Naive B cell (primary cell): ENCODE measurements around the gene ZNF232. TPM values are rescaled to one million over a fixed set of nuclear protein-coding genes. Genes with fewer than 3 reads are reported as not detected.
"Not testable (repeated sequence)": the region's sequence is repeated elsewhere in the genome, so short reads cannot be mapped to it uniquely, and the experiment has no call there.

Source experiments
- ATAC-seq, 2 donors: fragments of 150-1000 bp; cut with Tn5 transposase; 2 replicates each; pipeline ENCODE4 v1.10.0; 2021; ENCODE audit warnings: low read depth in 2 of 2, mild to moderate bottlenecking in 2 of 2, moderate library complexity in 2 of 2
- DNase-seq: peaks from one replicate; pipeline ENCODE4 v3.0.0; 2022
- H3K27ac Mint-ChIP-seq, 6 donors: one replicate each; pipeline ENCODE4 v1.8.0; 2020 to 2022; ENCODE audit warnings: mild to moderate bottlenecking in 6 of 6, mixed read lengths in 6 of 6, moderate library complexity in 5 of 6, inconsistent platforms in 2 of 6
- H3K27me3 Mint-ChIP-seq, 3 donors: one replicate each; pipeline ENCODE4 v1.8.0; 2021 to 2022; ENCODE audit warnings: mixed read lengths in 3 of 3, mild to moderate bottlenecking in 1 of 3
- H3K36me3 Mint-ChIP-seq, 2 donors: one replicate each; pipeline ENCODE4 v1.8.0; 2020 to 2022; ENCODE audit warnings: mixed read lengths in 2 of 2, inconsistent platforms in 1 of 2, mild to moderate bottlenecking in 1 of 2
- H3K4me1 Mint-ChIP-seq, 3 donors: one replicate each; pipeline ENCODE4 v1.8.0; 2020 to 2022; ENCODE audit warnings: mixed read lengths in 3 of 3, inconsistent platforms in 1 of 3, mild to moderate bottlenecking in 1 of 3, moderate library complexity in 1 of 3
- H3K4me3 Mint-ChIP-seq, 8 donors: one replicate each; pipeline ENCODE4 v1.8.0; 2020 to 2022; ENCODE audit warnings: mild to moderate bottlenecking in 8 of 8, mixed read lengths in 8 of 8, moderate library complexity in 8 of 8, inconsistent platforms in 2 of 8
- H3K9me3 Mint-ChIP-seq, 7 donors: one replicate each; pipeline ENCODE4 v1.8.0; 2020 to 2022; ENCODE audit warnings: mixed read lengths in 7 of 7, mild to moderate bottlenecking in 5 of 7, inconsistent platforms in 2 of 7, moderate library complexity in 1 of 7
- polyA plus RNA-seq, 6 donors: library from polyadenylated mRNA; unstranded; fragments of 300-500 nt; fragmentation: Illumina TruSeq; gene quantifications; one replicate each; pipeline ENCODE4 v1.2.3, GENCODE V29; 2021; ENCODE audit warnings: low read depth in 6 of 6

Gene ZNF232
- polyA plus RNA-seq, 6 donors from 2014 or later, result 6.3 to 25.3 (median 10.1) TPM

- Mint-ChIP-seq H3K9me3 (peaks cover 5 to 25% (median 18%) of the 10 kb centered on the region in 7 donors), H3K27me3 (no peaks in the 10 kb centered on the region), H3K4me1 (peaks cover 20 to 24% (median 20%) of the 10 kb centered on the region in 3 donors), H3K4me3 (peak overlapping the region in 3 of 8 donors; percentile 61 to 86 (median 84)), H3K27ac (no peak overlapping the region), H3K36me3 (peaks cover 0 to 10% of the 10 kb centered on the region in 2 donors)
- no peak for DNase-seq
- no peak for ATAC-seq
Observed at GRCh38 chr17:5099271-5099670, 12.4 kb downstream of the ZNF232 start.

GRCh38 chr17:5097101-5097834 lies 14.4 kb downstream of the ZNF232 start:
- DNase-seq (peak; percentile 70), ATAC-seq (peak; percentile 91 to 92)
- Mint-ChIP-seq H3K27me3 (no peaks in the 10 kb centered on the region), H3K9me3 (peaks cover 10 to 45% (median 38%) of the 10 kb centered on the region in 7 donors), H3K36me3 (peaks cover 10 to 28% of the 10 kb centered on the region in 2 donors), H3K27ac (peak overlapping the region; percentile 90 to 96 (median 94)), H3K4me1 (peaks cover 20 to 24% (median 20%) of the 10 kb centered on the region in 3 donors), H3K4me3 (peak overlapping the region; percentile 94 to 98 (median 97))

GRCh38 chr17:5096731-5097100 lies 15.0 kb downstream of the ZNF232 start:
- ATAC-seq (peak; percentile 42 to 45), DNase-seq (no peak)
- Mint-ChIP-seq H3K4me3 (peak overlapping the region; percentile 94 to 98 (median 97)), H3K36me3 (peaks cover 13 to 34% of the 10 kb centered on the region in 2 donors), H3K27me3 (no peaks in the 10 kb centered on the region), H3K9me3 (peaks cover 10 to 50% (median 44%) of the 10 kb centered on the region in 7 donors), H3K4me1 (peaks cover 20 to 24% (median 20%) of the 10 kb centered on the region in 3 donors), H3K27ac (peak overlapping the region; percentile 12 to 96 (median 92))

GRCh38 chr17:5092218-5093010 lies 19.3 kb downstream of the ZNF232 start:
- H3K9me3 Mint-ChIP-seq, result peaks cover 26 to 87% (median 82%) of the 10 kb centered on the region in 7 donors
- peaks cover 17 to 22% (median 18%) of the 10 kb centered on the region in 3 donors for H3K4me1 Mint-ChIP-seq
- ATAC-seq (no peak), DNase-seq (no peak)
- peaks cover 48 to 58% of the 10 kb centered on the region in 2 donors for H3K36me3 Mint-ChIP-seq
- peak overlapping the region in 1 of 8 donors; percentile 47 for H3K4me3 Mint-ChIP-seq
- peak overlapping the region in 1 of 6 donors; percentile 15 for H3K27ac Mint-ChIP-seq
- H3K27me3 Mint-ChIP-seq, result no peaks in the 10 kb centered on the region

GRCh38 chr17:5080591-5080990 lies 31.1 kb downstream of the ZNF232 start:
- no peak for DNase-seq
- Mint-ChIP-seq H3K36me3 (peaks cover 7 to 11% of the 10 kb centered on the region in 2 donors), H3K9me3 (peaks cover 2 to 14% (median 8%) of the 10 kb centered on the region in 7 donors), H3K4me3 (peak overlapping the region in 3 of 8 donors; percentile 3 to 86 (median 36)), H3K4me1 (peaks cover 24 to 48% (median 39%) of the 10 kb centered on the region in 3 donors), H3K27me3 (no peaks in the 10 kb centered on the region), H3K27ac (peak overlapping the region in 4 of 6 donors; percentile 33 to 90 (median 52))
- ATAC-seq, result no peak

- Mint-ChIP-seq H3K4me1 (peaks cover 20 to 39% (median 38%) of the 10 kb centered on the region in 3 donors), H3K27me3 (no peaks in the 10 kb centered on the region), H3K36me3 (no peaks in the 10 kb centered on the region), H3K27ac (peak within 1 kb of the TSS; percentile 81 to 99 (median 96)), H3K4me3 (peak within 1 kb of the TSS; percentile 71 to 96 (median 92)), H3K9me3 (peaks cover 0 to 4% (median 0%) of the 10 kb centered on the region in 7 donors)
- DNase-seq (peak; percentile 87), ATAC-seq (peak; percentile 83 to 84)
Observed at GRCh38 chr17:5078106-5079028, 33.3 kb downstream of the ZNF232 start, which contains the start of gene ZFP3. TSS of gene ZFP3 (plus strand) at chr17:5078467. CDS start at chr17:5091505, 13,038 bp downstream.

- Mint-ChIP-seq H3K4me1 (peaks cover 17 to 36% (median 35%) of the 10 kb centered on the region in 3 donors), H3K27ac (peak overlapping the region; percentile 81 to 99 (median 96)), H3K9me3 (peaks cover 0 to 4% (median 0%) of the 10 kb centered on the region in 7 donors), H3K27me3 (no peaks in the 10 kb centered on the region), H3K4me3 (peak overlapping the region; percentile 71 to 96 (median 92)), H3K36me3 (no peaks in the 10 kb centered on the region)
- ATAC-seq (no peak), DNase-seq (no peak)
Observed at GRCh38 chr17:5077781-5078105, 33.9 kb downstream of the ZNF232 start.

- H3K9me3 Mint-ChIP-seq, H3K27me3 Mint-ChIP-seq, ATAC-seq, DNase-seq, H3K36me3 Mint-ChIP-seq: not testable (repeated sequence)
- peak overlapping the region; percentile 16 to 99 (median 86) for H3K27ac Mint-ChIP-seq
- H3K4me3 Mint-ChIP-seq, result peak overlapping the region; percentile 71 to 96 (median 92)
- H3K4me1 Mint-ChIP-seq, result peaks cover 15 to 33% (median 32%) of the 10 kb centered on the region in 3 donors
Observed at GRCh38 chr17:5077275-5077674, 34.4 kb downstream of the ZNF232 start.

GRCh38 chr17:5075472-5075871 lies 36.2 kb downstream of the ZNF232 start:
- not testable (repeated sequence) for DNase-seq, H3K9me3 Mint-ChIP-seq, H3K27me3 Mint-ChIP-seq, H3K36me3 Mint-ChIP-seq, ATAC-seq
- peak overlapping the region in 1 of 8 donors; percentile 73 for H3K4me3 Mint-ChIP-seq
- H3K27ac Mint-ChIP-seq, result peak overlapping the region in 2 of 6 donors; percentile 1 to 34
- H3K4me1 Mint-ChIP-seq, result peaks cover 11 to 25% (median 24%) of the 10 kb centered on the region in 3 donors

- H3K27ac Mint-ChIP-seq, result no peak overlapping the region
- no peak overlapping the region for H3K4me3 Mint-ChIP-seq
- H3K4me1 Mint-ChIP-seq, result no peaks in the 10 kb centered on the region
- peaks cover 8 to 25% (median 14%) of the 10 kb centered on the region in 3 donors for H3K27me3 Mint-ChIP-seq
- ATAC-seq, result no peak
- H3K36me3 Mint-ChIP-seq, result no peaks in the 10 kb centered on the region
- DNase-seq, result no peak
- H3K9me3 Mint-ChIP-seq, result no peaks in the 10 kb centered on the region
Observed at GRCh38 chr17:5069724-5070123, 42.0 kb downstream of the ZNF232 start.

- no peak overlapping the region for H3K27ac Mint-ChIP-seq
- H3K27me3 Mint-ChIP-seq, result peaks cover 8 to 27% (median 16%) of the 10 kb centered on the region in 3 donors
- ATAC-seq, result no peak
Observed at GRCh38 chr17:5068236-5068635, 43.4 kb downstream of the ZNF232 start.

GRCh38 chr17:5065227-5065744 lies 46.4 kb downstream of the ZNF232 start:
- DNase-seq (no peak), ATAC-seq (no peak)
- no peaks in the 10 kb centered on the region for H3K9me3 Mint-ChIP-seq
- H3K4me3 Mint-ChIP-seq, result no peak overlapping the region
- H3K27ac Mint-ChIP-seq, result peak overlapping the region in 1 of 6 donors; percentile 6
- peaks cover 8 to 24% (median 12%) of the 10 kb centered on the region in 3 donors for H3K27me3 Mint-ChIP-seq
- H3K4me1 Mint-ChIP-seq, result peaks cover 0 to 7% (median 5%) of the 10 kb centered on the region in 3 donors
- no peaks in the 10 kb centered on the region for H3K36me3 Mint-ChIP-seq

More at GRCh38 chr17:5068236-5068635, 43.4 kb downstream of the ZNF232 start:
- no peak overlapping the region for H3K4me3 Mint-ChIP-seq
- no peaks in the 10 kb centered on the region for H3K36me3 Mint-ChIP-seq
- H3K9me3 Mint-ChIP-seq, result no peaks in the 10 kb centered on the region
- no peaks in the 10 kb centered on the region for H3K4me1 Mint-ChIP-seq
- DNase-seq, result no peak
